Measurements from ENCODE around the gene CENPF.
"Not testable (repeated sequence)": the region's sequence is repeated elsewhere in the genome, so short reads cannot be mapped to it uniquely, and the experiment has no call there.

The CENPF gene

GRCh38 chr1:214583824-214584554 is 19.0 kb upstream of the CENPF start:
- no peak for DNase-seq

DNA sequence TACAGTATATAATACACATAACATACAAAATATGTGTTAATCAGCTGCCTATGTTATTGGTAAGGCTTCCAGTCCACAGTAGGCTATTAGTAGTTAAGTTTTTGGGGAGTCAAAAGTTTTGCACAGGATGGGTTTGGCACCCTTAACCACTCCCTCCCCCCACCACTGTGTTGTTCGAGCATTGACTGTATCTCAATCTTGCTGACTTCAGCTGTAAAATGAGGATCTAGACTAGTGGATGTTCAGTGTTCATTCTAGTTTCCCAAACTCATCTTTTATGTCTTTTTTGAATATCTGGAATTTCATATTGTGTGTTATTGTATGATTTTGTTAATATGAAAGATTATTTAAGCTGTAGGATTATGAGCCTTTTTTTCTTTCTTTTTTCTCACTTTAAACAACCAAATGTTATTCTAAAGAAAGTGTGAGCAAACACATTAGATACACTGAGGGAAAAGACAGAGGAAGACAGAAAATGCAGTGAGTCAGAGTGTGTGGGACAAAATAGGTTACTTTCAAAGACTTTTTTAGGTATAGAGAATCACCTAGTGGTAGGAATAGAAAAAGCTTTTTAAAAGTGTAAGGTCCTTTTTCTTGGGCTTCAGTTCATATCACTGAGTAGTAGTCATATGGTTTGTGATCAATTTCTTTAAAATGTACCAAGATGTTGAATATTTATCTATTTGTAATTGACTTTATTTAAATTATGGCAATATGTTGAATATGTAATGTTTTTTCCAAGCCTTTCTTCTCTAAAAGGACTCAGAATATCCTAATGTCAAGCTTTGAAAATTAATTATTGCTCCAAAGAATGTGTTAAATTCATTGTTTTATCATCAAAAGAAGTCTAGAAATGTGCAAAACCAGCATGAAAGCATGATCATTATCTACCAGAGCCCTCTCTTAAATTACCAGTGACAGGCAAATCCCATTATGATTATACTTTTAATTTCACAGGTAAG is 17.9 kb upstream of the CENPF start:
- DNase-seq: no peak

GRCh38 chr1:214586621-214587020 is 16.4 kb upstream of the CENPF start:
- DNase-seq: no peak

GRCh38 chr1:214587165-214587564 is 15.8 kb upstream of the CENPF start:
- no peak for DNase-seq

DNA sequence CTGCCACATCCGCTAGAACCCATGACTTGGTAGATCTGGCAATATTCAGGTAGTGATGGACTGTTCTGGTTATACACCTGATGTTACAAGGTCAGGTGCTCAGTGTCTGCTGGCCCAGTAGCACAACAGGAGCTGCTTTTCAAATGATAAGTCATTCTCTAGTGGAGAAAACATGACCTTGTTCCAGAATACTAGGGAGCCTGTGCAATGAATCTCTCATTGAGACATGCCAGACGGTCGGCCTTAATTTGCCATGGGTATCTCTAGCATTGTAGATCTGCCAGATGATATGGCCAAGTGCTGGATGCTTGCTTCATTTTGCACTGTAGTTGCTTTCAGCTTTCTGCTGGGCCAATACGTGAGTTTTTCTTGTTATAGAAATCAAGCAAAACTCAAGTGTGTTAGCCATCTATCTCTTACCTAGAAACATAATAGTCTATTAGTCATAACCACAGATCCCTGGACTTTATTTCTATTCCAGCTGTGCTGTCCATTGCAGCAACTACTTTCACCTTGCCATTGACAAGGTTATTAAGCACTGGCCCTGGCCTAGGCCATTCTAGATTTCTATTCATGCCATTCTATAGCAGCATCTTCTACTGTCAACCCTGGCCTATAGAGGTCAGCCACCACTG is 13.9 kb upstream of the CENPF start:
- DNase-seq: no peak

DNA sequence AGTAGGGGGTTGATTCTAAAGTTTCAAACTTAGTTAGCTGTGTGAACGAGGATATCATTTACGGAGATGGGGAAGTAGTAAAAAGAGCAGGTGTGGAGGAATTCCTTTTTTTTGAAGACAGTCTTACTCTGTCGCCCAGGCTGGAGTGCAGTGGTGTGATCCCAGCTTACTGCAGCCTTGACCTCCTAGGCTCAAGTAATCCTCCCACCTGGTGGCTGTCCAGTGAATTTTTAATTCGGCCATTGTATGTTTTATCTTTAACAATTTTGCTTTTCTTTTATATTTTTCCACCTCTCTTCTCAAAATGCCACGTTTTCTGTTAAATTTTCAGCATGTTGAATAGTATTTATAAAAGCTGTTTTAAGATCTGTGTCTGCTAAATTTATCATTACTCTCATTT is 12.3 kb upstream of the CENPF start:
- DNase-seq: no peak

- DNase-seq: not testable (repeated sequence)
Measured at GRCh38 chr1:214591918-214592317, 11.1 kb upstream of the CENPF start.

GRCh38 chr1:214593158-214593557 is 9.8 kb upstream of the CENPF start:
- no peak for DNase-seq

- DNase-seq: no peak
Measured at GRCh38 chr1:214603819-214604252, 841 bp downstream of the CENPF start.

DNA sequence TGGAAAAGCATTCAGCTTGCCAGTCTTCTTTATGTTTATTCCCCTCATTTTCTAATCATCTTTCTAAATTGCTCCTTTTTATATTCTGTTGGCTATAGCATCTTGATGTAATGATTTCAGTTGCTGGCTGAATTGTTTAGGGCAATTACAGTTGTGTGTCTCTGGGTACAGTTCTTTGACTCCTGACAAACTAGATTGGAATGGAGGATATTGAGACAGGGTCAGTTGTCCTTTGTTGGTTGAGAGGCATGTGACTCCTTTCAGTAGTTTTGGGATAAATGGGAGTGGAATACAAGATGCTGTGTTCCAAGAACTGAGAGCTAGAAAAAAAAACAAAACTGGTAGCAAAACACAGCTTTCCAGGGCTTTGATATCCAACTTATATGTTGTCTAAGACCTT is 1.5 kb downstream of the CENPF start:
- no peak for DNase-seq

DNA sequence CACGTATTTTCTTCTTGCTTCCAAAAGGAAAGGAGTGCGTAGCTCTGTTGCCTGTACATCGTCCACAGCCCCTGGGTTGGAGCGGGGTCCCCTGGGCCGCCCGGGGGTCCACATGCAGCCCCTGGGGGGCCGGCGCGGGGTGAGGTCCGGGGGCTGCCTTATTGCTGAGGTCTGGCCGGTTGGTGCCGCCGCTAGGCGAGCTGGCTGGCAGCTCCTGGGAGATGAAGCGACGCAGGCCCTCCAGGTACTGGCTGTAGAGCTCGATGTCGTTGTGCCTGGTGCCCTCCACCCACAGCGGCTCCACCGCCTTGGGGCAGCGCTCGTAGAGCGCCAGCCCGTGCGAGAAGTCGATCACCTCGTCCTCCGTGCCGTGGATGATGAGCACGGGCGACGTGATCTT is 2.5 kb downstream of the CENPF start:
- DNase-seq: not testable (repeated sequence)

- DNase-seq: not testable (repeated sequence)
Measured at GRCh38 chr1:214605933-214606925, 3.2 kb downstream of the CENPF start.

GRCh38 chr1:214607492-214608215 is 4.7 kb downstream of the CENPF start:
- not testable (repeated sequence) for DNase-seq

- not testable (repeated sequence) for DNase-seq
Measured at GRCh38 chr1:214608216-214608783, 5.3 kb downstream of the CENPF start.

DNA sequence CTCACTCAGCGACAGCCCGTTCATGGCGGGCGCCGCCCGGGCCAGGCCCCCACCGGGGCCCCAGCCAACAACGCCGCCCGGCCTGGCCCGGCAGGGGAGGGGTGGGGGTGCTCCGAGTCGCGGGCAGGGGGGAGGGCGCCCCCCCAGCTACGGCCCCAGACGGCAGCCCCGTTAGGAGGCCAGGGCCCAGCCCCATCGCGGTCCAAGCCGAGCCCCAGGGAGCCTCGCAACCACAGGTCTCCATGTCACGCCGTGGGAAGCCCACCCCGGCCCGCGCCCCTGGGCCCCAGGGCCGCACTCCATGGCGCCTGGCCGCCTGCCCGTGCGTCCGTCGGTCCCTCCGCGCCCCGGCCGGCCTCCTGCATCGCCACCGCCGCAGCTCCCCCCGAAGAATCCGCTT is 5.8 kb downstream of the CENPF start:
- DNase-seq: not testable (repeated sequence)

GRCh38 chr1:214609692-214610091 is 6.7 kb downstream of the CENPF start:
- DNase-seq: no peak

DNA sequence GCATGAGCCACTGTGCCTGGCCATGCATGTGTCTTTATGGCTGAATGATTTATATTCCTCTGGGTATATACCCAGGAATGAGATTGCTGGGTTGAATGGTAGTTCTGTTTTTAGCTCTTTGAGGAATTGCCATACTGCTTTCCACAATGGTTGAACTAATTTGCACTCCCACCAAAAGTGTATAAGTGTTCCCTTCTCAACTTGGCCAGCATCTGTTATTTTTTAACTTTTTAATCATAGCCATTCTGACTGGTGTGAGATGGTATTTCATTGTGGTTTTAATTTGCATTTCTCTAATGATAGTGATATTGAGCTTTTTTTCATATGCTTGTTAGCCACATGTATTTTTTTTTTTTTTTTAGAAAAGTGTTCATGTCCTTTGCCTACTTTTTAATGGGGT is 7.1 kb downstream of the CENPF start:
- DNase-seq: not testable (repeated sequence)

- DNase-seq: no peak
Measured at GRCh38 chr1:214615109-214615508, 12.1 kb downstream of the CENPF start.

DNA sequence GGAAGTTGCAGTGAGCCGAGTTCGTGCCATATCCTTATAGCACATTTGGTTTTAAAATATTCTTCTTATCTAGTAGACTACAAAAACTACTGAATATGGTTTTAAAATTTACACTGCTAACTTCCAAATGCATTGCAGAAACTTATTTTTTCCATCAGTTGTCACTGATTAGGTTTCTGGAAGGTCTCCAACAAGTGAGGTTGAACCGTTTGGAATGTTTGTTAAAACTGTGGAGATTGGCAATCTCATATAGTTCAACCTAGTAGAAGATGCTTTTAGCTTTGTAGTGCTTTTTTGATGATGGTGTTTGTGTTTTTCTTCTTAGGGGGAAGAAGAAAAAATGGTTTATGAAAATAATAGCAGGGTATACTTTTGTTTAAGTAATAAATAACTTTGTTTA is 12.9 kb downstream of the CENPF start:
- DNase-seq: no peak

DNA sequence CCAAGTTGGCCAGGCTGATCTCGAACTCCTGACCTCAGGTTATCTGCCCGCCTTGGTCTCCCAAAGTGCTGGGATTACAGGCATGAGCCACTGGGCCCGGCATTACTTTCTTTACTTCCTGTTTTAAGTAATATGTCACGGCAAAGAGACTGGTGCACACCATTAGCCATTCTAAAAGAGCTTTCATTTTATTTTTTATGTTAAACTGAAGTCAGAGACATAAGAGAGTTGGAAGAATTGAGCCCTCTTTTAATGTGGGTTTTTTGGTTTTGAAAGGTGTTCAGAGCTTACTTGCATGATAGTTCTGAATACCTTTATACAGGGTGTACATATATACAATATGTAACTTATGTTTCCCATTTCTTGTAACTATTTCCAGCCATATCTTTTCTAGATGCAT is 14.3 kb downstream of the CENPF start:
- DNase-seq: no peak

DNA sequence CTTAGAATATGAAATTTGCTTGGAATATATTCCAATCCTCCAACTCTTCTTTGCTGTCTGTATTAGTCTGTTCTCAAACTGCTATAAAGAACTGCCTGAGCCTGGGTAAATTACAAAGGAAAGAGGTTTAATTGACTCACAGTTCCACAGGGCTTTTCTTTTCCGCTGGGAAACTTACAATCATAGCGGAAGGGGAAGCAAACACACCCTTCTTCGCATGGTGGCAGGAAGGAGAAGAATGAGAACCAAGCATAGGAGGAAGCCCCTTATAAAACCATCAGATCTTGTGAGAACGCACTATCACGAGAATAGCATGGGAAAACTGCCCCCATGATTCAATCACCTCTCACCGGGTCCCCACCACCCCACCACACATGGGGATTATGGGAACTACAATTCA is 14.8 kb downstream of the CENPF start:
- no peak for DNase-seq

Measured in central memory CD4-positive, alpha-beta T cell (primary cell).